Ureter (tissue), 1 donor: ENCODE data around the gene FREM1. TPM values are rescaled to one million over a fixed set of nuclear protein-coding genes. Genes with fewer than 3 reads are reported as not detected.

Experiments used
- DNase-seq: peaks from one replicate; pipeline ENCODE4 v3.0.0-alpha.2; 2020; ENCODE audit warnings: low spot score
- total RNA-seq: library from RNA; stranded (reverse); gene quantifications from one replicate; pipeline ENCODE4 v1.2.4, GENCODE V29; 2023
- donor health status: DM: yes; HTN: yes; CAD: no.

The FREM1 gene
- total RNA-seq, 1 donor from 2014 or later: 17.5 TPM

DNA sequence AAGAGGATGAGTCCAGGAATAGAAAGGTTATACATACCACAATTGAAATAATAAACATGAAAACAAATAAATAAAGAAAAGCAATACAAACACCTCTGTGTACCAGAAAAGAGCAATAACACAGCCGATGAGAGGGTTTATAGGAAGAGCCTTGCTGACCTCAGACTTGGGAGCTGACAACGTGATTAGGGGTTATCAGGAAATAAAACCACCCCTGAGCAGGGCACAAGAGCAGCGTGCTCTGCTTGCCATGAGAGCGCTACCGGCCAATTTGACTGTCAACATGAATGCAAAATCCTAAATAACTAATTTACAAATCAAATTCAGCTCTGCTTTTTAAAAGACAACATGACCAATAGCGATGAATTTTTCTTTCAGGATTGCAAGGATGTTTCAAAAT is 2.6 kb upstream of the FREM1 start:
- no peak for DNase-seq

DNA sequence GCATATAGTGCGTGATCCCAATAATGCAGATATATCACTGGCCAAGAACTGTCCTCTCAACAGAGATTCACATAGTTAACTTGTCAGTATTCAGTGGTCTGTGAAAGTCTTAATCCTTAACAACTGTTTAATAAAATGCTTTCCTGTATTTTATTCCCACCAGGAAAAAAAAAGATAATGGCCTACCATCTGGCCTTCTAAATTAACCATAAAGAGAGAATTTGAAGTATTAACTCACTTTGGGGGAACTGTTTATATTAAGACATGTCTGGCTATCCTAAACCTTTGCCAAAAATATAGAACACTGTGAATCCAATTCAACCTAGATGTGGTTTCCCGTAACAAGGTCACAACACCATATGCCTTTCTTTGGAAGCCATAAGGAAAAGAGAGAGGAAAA is 818 bp upstream of the FREM1 start:
- no peak for DNase-seq

DNA sequence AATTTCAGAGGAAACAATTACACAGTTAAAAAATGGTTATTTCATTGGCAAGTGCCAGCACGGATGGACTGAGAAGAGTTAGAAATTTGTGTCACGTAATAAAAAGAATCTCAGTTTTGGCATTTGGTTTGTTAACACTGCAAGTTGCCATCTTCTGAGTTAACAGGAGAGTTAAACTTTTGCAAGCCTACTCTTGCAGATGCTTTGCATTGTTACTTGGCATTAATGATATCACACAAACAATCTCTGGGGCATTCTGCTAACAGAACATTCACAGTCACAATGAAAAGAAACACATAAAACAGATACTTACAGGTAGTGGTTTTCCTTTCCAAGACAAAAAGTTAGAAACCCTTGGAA is 647 bp downstream of the FREM1 start:
- DNase-seq: no peak

DNA sequence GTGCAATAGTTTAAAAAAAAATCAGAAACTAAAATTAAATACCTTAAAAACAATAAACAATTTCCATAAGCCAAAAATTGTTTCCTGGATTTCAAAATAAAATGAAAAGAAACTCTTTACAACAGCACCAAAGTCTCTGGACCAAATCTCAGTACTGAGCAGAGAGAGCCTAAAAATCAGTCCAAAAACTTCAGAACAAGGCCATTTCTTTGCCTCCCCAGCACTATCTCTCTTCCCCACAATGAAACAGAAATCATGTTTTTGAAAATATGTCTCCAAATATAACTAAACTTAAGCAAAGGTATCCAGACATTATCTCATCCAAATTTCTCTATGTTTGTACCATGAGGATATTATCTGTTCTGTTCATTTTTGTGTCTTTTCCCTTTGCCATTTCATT is 1.0 kb downstream of the FREM1 start:
- no peak for DNase-seq

DNA sequence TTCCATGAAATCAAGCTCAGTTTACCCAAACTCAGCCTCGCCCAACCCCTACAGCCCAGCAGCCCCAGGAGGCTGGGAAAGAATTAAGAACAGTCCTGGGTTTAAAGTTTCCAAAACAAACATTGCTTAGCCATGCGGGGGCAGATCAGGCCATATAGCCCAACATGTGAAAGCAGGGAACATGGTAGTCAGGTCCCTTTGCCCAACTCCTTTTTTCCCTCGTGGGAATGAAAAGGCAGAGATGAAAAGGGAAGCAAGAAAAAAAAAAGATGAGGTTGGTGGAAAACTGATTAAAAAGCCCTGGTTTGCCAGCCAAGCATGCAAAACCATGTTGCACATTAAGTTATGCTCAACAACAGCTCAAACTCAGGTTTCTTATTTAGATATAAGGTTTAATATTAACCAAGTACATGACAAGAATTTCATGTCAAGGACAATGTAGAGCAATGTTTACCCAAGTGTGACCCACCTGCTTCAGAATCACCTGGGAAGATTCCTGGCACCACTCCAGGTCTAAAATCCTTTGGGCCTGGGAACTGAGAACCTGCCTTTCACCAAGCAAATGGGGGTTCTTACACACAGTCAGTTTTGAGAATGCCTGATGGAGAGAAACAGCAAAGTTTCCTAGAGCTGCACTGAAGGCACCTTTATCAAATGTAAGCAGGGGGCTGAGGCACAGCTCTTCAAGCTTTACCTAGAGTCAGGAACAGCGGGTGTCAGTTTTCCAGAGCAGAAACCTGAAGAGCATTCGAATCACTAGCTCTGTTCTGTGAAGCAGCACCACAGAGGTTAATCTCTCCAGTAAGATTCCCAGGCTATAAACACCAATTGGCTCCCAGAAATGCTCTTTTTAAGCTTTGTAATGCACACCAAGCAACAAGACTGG is 1.7 kb downstream of the FREM1 start:
- no peak for DNase-seq

DNA sequence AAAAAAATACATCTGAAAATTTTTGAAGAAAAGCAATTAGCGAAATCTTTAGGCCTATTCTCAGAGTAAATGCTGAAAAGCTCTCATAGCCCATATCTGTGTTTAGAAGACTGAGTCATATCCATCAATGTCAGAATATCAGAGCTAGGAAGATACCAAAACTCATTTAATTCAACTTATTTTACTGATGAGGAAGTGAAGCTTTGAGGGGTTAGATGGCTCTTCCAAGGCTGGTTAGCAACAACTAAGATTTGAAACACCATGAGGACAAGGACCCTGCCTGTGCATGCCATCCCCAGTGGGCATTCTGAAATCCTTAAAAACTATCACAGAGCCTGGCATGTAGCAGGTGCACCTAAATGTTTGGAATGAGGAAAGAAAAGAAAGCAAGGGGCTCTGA is 2.5 kb downstream of the FREM1 start:
- no peak for DNase-seq

DNA sequence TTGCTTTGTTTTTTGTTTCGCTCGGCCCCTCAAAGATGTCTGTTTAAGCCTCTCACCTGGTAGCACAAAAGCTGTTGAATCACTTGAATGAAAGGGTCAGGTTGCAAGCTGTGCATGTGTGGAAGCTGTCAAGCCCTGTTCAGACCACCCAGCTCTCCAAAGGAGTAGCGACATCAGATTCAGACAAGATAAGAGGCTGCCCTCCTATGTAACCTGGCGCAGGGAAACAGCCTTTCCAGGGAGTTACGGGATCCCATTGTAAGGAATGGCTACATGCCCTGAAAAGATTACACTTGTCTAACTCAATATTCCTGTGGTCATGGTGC is 2.9 kb downstream of the FREM1 start:
- DNase-seq: no peak

DNA sequence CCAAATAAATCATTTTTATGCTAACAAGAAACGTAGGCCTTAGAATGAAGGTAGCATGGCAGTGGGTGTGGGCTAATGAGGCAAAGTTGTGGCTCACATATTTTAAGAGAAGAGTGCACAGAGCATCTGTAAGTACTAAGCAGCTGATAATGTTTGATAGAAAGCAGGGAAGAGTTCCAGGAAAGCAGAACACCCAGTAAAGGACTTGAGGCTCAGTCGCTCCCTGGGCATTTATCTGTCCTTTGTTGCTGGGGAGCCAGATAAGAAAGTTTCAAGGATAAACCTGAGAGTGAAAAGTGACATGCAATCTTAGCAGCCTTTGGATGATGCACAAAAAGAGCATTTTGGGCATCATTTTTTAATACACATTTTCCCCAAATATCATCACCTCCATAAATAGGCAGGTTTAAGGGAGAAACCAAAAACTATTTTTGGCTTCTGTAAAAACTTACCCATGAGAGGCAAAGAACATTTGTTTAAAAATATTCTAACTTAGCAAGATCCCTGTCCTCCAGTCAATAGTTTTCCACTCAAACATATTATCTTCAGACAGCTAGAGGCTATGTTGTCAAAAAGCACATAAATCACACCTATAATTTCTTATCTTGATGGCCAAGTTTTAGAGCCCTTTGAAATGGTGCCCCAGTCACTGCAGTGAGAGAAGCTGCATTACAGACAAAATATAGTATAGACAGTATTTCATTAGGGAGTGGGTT is 3.4 kb downstream of the FREM1 start:
- DNase-seq: no peak

DNA sequence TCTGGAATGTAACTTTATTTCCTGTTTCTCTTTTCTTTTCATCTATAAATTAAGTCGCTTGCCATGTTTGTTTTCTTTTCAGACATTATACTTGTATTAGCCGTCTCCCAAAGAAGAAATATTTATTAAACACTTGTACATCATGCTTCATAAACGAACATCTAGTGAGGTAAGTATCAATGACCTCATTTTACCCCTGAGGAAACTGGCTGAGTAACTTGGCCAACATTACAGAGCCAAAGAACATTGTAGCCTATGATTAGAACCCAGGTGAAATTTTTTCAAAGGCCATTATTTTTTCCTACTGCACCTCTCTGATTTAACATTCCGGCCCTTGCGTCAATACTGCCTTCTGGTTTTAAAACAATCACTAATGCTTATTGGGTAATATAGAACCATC is 4.2 kb downstream of the FREM1 start:
- no peak for DNase-seq

DNA sequence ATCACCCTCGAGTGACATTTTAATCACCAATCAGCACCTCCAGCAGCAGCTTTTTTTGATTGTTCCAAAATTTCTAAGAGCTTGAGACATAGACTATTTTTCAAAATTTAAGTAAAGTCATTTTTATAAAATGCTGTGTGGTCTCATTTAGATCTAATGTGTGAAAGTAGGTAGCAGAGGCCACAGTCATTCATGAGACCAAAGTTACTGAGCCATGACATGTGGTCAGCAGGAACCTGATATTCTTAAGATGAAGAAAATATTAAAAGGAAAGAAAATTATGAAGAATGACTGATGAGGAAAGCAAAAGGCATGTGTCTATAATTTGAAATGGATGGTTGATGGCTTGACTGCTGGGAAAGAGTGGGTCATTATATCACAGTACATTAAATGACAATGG is 7.2 kb downstream of the FREM1 start:
- DNase-seq: no peak

DNA sequence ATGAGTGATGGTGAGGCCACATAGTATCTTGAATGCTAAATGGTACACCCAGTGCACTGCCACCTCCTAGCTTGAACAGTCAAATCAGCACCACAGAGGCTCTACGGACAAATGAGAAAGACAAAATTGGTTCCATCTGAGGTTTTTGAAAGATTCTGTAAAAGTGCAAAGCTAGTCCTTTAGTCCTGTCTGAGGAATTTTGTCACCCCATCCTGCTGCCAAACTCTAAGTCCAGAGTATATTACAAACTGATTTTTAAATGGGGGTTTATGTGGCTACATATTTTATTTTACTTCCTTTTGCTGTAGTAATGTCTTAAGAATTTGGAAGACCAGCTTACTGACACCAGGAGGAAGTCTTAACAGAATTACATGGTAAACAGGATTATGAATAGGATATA is 7.7 kb downstream of the FREM1 start:
- DNase-seq: no peak

DNA sequence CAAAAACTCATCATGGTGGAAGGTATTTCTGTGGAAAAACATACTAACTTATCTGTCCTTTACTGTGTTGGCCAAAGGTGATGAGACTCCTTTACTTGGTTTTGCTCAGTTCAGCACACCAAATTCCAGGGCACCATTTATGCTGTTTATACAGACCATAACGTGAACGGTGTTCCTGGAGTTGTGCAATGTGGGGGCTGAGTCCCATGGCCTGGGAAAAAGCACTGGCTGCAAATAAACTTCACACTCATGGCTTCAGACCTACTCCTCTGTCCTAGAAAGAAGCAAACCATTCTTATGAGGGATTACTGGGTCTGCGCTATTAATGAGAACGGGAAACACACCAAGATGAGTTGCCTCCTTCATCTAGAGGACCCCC is 10.4 kb downstream of the FREM1 start:
- DNase-seq: no peak

DNA sequence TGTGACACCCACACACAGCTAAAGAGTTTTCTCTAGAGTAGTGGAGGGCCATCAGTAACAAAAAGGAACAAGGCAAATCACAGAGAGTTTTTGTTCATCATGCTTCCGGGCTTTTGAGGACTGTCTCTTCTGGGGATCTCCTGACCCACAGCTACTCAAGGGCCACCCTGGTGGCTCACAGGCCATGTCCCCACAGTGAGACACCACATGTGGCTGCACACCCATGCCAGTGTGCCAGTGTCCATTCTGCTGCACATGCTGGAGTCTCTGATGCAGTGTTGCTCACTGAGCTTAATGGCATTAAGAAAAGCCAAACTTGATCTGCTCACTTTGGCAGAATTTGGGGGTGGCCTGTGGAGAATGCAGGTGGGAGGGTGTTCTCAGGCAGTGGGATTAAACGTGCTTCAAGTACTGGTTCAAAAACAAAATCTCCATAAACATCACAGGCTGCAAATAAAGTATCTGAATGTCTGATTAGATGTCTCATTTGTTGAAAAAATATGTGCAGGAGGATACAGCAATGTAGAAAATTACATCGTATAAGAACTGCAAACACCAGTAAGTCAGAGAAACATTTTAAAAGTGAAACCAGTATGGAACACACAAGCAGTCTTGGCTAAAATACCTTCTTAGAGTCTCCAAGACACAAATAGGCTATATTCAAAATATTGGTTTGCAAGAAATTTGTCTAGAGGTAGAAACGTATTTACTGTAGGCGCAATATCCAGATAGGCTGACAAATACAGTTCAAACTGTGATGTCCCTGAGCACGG is 11.0 kb downstream of the FREM1 start:
- DNase-seq: no peak

DNA sequence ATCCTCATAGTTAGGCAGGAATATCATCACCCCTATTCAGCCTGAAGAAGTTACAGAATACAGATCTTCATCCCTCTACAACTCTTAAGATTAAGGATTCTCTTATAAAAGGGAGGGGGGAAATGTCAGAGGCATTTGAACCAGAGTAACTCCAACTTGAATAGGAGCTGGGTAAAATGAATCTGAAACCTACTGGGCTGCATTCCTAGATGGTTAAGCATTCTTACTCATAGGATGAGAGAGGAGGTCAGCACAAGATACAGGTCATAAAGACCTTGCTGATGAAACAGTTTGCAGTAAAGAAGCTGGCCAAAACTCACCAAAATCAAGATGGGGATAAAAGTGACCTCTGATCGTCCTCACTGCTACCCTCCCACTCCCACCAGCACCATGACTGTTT is 14.4 kb downstream of the FREM1 start:
- no peak for DNase-seq

DNA sequence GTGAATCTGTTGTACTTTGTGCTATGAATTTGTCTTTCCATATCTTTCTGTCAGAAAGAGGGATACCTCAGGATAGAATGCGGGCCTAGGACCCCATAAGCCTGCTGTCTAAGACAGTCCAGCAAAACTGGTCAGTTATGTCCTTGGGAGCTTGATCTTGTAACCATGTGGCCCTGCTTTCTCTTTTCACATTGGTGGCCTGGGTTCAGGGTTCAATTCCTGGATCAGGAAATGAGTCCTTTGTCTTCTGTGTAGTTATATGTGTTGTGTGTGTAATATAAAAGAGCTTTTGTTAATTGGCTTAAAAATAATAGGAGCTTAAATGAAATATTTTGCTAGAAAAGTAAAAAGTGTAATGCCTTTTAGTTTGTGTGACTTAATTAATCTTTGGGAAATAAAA is 16.9 kb downstream of the FREM1 start:
- no peak for DNase-seq

DNA sequence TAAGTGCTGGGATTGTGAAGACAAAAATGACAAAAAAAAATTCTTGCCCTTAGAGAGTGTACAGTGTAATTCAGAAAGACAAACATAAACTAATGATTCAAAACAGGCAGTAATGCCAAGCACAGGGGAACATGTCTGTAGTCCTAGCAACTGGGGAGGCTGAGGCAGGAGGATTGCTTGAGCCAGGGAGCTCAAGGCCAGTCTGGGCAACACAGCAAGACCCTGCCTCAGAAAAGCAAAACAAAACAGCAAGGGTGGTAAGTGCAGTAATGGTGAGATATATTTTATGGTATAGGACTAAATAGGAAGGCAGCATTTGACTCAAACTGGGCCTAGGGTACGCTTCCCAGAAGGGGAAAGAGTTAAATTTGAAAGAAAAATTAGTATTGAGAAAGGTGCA is 18.9 kb downstream of the FREM1 start:
- DNase-seq: no peak

DNA sequence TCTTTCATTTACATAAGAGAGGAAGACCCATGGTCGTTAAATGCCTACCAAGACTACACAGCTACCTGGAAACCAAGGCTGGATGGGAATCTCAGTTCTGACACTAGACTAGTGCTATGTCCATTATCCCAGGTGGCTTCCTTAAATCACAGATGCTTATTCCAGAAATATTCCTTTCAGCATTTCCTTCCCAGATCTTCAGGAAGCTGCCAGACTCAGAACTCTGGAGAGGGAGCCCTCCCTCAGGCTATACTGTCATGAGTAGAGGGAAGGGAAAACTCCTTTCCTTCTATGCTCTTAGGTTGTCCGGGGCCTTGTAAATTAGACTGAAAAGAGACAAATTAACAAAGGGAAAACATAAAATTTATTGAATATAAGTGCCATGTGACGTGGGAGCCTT is 20.8 kb downstream of the FREM1 start:
- no peak for DNase-seq

DNA sequence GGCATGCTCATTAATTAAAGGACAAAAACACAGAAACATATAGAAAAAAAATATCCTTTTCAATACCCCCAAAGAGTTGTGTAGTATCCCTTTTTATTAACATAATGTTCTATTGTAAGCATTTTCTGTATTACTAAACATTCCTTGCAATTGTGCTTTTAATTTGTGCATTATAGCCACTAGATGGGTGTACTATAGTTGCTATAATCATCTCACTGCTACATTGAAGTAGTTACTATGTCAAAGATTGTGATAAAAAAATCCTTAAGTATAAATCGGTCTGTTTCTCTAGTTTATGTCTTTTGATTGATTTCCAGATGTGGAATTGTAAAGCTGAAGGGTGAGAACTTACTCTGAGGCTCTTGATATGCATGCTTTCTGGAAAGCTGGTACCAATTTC is 21.4 kb downstream of the FREM1 start:
- DNase-seq: no peak

DNA sequence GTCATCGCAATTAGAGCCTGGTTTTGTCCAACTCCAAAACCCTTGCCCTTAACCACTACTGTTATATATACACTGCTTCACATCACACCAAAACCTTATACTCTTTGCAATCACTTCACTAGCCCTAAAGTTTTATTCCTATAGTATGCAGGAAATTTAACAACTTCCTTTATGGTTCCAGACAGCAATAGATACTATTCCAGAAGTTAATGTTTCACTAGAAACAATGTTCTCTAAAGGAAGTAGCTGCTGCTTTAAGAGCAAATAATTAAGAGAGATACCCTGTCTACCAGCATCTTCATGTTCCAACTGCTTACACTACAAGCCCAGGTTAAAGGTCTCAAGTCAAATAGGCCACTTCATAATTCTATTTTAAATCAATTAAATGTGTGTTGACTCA is 22.0 kb downstream of the FREM1 start:
- DNase-seq: no peak

DNA sequence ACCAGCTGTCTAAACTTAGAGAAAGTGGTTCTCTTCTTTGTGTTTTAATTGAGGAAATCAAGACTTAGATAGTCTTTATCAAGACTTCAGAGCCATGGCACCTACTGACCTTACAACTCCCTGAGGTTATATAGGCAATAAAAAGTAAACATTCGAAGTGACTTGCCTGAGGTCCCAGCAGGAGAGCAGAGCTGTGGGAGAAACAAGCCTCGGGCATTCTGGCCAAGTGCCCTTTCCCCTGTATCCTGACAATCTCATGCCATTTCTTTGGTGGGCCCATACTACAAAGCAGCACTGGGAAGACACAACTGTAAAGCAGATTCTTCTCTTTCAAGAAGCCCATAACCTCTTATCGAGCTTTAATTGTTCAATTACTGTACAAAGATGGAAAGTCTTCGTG is 23.1 kb downstream of the FREM1 start:
- DNase-seq: no peak

DNA sequence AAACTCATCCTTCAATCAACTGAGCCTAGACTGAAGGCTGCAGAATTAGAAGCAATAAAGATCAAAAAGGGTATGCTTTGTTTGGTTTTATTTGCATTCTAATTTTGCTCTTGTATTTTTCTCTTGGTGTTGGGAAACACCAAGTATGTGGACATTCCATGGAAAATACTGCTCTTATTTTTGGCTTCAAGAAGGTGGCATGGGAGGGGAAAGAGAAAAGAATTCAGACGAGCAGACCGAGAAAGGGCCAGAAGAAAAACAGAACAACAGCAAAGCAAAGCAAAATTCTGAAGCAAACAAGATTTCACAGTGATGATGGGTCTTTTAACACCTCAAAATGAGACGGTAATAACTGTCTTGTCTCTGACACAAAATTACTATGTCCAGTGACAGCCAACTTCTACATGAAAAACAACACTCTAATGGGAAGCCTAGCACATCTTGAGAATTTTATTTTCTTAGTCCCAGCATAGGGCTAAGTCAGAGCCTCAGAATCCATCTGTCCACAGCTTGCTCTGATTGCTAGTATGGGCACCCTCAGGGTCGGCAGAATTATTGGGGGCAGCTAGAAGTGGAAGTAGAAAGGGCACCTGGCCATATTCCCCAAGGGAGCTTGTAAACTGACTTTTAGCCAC is 26.8 kb downstream of the FREM1 start:
- DNase-seq: no peak

DNA sequence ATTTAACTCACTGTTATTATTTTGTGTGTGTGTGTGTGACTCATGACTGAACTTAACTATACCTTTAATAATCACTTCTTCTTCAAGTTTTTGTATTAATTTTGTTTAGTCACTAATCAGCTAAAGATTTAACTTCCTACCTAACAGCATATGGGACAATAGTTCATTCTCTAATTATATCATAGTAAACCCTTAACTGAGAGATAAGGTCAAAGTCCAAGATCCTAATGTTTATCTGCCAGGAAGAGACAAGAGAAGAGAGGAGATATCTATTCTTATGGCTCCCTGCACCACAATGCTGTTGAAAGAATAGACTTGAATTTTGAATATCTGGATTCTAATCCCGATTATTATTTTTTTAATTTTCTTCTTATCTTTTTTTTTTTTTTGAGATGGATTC is 28.1 kb downstream of the FREM1 start:
- DNase-seq: no peak

DNA sequence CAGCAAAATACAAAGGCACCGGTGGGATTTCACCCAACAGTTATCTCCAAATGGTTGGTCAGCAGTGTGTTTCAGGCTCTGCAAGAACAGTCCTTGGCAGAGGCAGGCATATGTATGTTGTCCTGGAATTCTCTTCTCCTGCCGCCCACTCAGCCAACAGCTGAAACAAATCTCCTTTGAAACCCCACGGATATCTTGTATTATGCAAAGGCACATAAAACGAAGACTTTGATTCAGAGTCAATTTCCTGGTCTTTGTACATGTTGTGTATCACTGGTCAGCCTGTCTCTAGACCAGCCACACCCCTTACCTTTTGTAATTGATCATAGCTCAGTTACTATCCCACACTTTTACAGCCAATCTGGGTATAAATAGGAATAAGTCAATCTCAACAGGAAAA is 29.2 kb downstream of the FREM1 start:
- DNase-seq: no peak
